Fibroblast of pulmonary artery (primary cell): ENCODE results near the gene SSR2.
"Not testable (repeated sequence)": the region's sequence is repeated elsewhere in the genome, so short reads cannot be mapped to it uniquely, and the experiment has no call there.

Experiments used
- DNase-seq: peaks from one replicate; pipeline ENCODE4 v3.0.0-alpha.2; 2010; ENCODE audit warnings: low read depth
- H3K4me3 ChIP-seq: replicated peaks from 2 replicates; pipeline ENCODE4 v1.5.1; 2011; ENCODE audit warnings: low read depth, mild to moderate bottlenecking, control low read depth, low read length, moderate library complexity
- CTCF ChIP-seq: IDR thresholded peaks from 2 replicates; pipeline ENCODE4 v1.5.1; 2011; ENCODE audit warnings: mild to moderate bottlenecking, control low read depth, low read length, inconsistent platforms; ENCODE audit errors: missing control alignments

SSR2 gene

GRCh38 chr1:156045076-156045475, 24.3 kb upstream of the SSR2 start:
- DNase-seq, result no peak
- no peak for TF ChIP-seq CTCF
- no peak overlapping the region for H3K4me3 ChIP-seq

GRCh38 chr1:156042828-156043227, 22.1 kb upstream of the SSR2 start:
- no peak for DNase-seq
- TF ChIP-seq CTCF, result no peak
- H3K4me3 ChIP-seq, result no peak overlapping the region

GRCh38 chr1:156034991-156035390, 14.2 kb upstream of the SSR2 start:
- H3K4me3 ChIP-seq, DNase-seq: not testable (repeated sequence)

- DNase-seq, result peak; percentile 40
- no peak for TF ChIP-seq CTCF
- H3K4me3 ChIP-seq, result no peak overlapping the region
Measured at GRCh38 chr1:156033011-156033410, 12.3 kb upstream of the SSR2 start.

- TF ChIP-seq CTCF, result no peak
- H3K4me3 ChIP-seq, result no peak overlapping the region
- DNase-seq, result no peak
Measured at GRCh38 chr1:156026588-156026987, 5.8 kb upstream of the SSR2 start.

- no peak overlapping the region for H3K4me3 ChIP-seq
- peak; percentile 57 for DNase-seq
- TF ChIP-seq CTCF, result peak; percentile 84
Measured at GRCh38 chr1:156025876-156026275, 5.1 kb upstream of the SSR2 start.

GRCh38 chr1:156024801-156025200, 4.0 kb upstream of the SSR2 start:
- H3K4me3 ChIP-seq, result no peak overlapping the region
- TF ChIP-seq CTCF, result no peak
- DNase-seq, result no peak

GRCh38 chr1:156021954-156022353, 1.2 kb upstream of the SSR2 start:
- DNase-seq, result no peak
- no peak for TF ChIP-seq CTCF
- H3K4me3 ChIP-seq, result no peak overlapping the region
